Measurements from ENCODE around the gene LRRC8D. TPM values are rescaled to one million over a fixed set of nuclear protein-coding genes. Genes with fewer than 3 reads are reported as not detected.

Gene LRRC8D
- polyA plus RNA-seq, 1 donor = 7.0 TPM

DNA sequence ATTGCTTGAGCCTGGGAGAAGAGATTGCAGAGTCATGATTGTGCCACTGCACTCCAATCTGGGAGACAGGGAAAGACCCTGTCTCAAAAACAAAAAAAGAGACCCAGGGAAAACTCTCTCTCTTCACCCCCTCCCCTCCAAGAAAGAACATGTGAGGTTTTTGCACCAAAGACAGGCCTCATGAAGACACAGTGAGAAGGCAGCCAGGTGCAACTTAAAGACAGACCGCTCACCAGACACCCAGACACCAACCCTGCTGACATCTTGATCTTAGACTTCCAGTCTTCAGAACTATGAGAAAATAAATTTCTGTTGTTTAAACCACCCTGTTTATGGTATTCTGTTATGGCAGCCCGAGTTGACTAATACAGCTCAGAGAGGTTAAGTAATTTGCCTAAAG lies 13.3 kb upstream of the LRRC8D start:
- no peak for DNase-seq (ENCODE audit: low read depth)

DNA sequence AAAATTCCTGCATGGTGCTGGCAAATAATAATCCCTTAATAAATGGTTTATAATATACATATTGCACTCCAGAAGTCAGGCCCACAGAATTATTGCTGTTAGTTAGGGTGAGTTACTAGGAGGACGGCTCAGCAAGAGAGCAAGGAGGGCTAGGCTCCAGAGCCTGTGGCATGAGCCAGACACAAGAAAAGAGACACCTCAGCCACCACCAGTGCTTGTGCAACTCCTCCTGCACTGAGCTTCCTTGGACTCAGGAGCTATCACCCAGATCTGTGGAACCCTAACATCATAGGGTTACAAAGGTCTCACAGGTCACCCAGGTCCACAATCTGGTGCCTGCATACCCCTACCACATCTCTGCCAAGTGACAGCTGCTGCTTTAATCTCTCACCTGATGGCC lies 12.8 kb upstream of the LRRC8D start:
- DNase-seq (ENCODE audit: low read depth) = no peak

DNA sequence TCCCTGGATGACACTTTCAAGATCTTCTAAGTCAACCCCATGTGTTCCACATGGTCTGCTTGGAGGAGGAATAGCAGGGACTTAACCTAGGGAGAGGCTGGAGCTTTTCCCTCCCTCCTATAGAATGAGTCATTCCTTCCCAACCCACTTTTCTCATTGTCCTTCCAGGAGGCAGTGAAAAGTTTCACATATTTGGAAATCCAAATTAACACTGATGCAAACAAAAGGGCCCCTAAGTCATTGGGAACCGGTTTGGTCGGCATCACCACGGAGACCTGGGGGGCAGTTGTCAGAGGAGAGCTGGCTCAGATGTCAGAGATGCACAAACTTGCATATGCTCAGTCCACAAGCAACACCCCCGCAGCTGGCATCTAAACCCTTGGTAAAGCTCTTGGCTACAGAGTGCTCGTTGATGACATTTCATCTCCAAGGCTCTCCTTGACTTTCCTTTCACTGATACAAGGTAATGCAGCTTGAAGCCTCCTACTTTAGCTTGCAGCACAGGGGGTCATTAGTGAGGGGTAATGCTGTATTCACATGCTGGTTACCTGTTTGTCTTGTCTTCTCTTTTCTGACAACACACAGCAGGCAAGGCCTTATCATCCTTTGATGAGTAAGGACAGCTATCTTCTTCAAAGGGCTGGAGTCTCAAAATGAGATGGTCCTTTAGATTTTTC lies 12.3 kb upstream of the LRRC8D start:
- DNase-seq (ENCODE audit: low read depth) = no peak

DNA sequence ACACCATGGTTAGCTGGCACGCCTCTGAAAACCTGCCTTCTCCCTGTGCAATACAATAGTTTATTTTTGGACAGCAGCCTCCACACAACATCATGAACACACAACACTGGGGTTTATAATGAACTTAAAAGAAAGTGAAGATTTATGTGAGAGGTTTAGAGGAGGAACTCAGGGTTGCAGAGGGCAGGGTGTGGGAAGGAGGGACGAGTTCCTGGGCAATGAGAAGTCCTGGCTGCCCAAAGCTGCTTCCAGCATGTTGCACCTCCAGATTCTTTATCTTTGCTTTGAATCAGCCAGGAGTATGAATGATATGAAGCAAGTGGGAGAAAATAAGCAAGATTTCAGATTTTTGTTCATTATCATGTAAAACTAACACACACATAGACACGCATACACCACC lies 11.3 kb upstream of the LRRC8D start:
- DNase-seq (ENCODE audit: low read depth) = no peak

DNA sequence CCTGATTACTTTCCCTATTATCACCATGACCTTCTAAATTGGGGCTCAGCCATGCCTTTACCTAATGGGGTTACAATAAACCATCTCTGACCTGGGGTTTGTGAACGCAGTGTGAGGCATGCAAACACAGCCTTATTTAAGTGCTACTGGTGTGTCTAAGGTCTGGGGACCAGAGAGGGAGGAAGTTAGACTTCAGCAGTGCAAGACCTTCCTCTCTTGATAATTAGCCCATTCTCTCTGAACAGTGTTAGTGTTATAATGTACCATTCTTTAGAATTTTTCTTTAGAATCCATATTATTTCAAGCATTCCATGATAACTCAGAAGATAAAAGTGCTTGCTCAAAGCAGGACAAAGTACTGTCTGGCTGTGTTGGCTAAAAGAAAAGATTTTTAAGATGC lies 10.5 kb upstream of the LRRC8D start:
- DNase-seq (ENCODE audit: low read depth) = no peak

DNA sequence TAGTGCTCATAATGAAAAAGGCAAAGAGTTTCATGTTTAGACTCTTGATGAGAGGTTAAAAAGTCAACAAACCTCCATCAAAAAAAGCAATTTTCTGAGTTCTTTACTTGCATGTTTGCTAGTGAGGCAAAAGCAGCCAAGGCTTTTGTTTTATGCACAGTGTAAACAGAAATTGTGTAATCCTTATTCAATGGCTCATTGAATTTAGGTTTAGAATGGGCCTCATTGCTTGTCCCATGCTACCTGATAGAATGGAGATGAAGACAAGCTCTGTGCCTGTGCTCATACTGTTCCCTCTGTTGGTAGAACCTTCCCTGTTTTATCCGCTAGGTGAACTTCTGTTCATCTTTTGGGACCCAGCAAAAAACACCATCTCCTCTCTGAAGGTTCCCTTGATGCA lies 10.0 kb upstream of the LRRC8D start:
- DNase-seq (ENCODE audit: low read depth) = no peak

DNA sequence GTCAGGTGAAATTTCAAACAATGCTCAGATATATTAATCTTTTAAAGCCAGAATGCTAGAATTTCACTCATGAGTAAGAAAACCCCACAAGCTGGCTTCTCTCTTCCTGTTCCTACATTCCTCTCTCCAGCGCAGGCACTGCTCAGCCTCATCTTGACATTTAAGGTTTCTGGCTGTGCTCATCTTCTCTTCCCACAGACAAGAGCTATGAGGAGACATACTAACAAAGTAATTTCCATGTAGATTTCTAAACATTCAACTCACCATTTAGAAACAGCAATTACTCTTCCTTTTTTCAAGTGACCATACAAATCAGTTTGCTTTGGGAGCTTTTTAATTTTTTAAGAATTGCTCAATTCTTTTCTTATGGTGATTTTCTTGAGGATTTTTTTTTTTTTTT lies 7.8 kb upstream of the LRRC8D start:
- no peak for DNase-seq (ENCODE audit: low read depth)

DNA sequence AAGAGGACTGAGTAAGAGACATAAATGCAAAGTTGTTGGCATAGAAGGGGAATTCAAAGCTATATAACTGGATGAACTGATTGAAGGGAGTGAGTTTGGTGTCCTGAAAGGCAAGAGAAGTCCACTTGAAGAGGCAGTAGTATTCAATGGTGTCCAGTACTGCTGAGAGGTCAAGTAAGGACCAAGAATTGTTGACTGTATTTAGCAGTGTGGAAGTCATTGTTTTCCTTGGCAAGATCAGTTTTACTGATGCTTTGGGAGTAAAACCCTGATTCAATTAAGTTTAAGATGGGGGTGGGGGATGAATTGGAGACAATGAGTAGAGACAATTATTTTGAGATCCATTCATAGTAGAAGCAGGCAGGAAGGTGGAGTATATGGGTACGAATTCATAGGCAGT lies 5.8 kb upstream of the LRRC8D start:
- no peak for DNase-seq (ENCODE audit: low read depth)

DNA sequence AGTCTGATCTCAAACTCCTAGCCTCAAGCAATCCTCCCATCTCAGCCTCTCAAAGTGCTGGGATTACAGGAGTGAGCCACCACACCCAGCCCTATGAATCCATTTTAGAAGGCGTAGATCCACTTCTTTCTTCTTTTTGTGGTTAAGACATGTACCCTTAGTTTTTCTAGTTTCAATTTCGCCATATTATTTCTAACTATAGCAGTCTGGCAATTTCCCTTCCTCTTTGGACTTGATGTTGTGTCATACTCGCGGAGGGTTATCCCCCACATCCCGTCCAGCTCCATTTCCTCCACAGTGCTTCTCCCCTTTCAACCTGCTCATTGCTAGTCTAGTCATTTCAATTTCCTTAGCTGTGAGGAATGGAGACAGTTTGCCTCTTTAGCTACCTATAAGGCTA lies 5.2 kb upstream of the LRRC8D start:
- no peak for DNase-seq (ENCODE audit: low read depth)

DNA sequence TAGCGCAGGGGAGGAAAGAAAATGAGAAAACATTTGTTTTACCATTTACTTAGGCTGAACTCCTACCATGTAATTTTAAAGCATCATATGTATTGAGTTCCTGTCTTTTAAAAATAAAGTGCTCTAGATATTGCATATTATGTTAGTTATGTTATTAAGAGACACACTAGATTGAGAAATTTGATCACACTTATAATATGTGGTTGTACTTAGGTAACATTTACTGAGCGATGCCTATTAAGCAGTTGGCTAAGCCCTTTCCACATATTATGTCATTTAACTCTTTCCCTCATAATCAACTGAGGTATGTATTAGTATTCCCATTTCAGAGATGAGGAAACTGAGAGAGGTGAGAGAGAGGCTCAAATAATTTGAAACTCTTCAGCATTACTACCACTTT lies 4.5 kb upstream of the LRRC8D start:
- DNase-seq (ENCODE audit: low read depth) = no peak

DNA sequence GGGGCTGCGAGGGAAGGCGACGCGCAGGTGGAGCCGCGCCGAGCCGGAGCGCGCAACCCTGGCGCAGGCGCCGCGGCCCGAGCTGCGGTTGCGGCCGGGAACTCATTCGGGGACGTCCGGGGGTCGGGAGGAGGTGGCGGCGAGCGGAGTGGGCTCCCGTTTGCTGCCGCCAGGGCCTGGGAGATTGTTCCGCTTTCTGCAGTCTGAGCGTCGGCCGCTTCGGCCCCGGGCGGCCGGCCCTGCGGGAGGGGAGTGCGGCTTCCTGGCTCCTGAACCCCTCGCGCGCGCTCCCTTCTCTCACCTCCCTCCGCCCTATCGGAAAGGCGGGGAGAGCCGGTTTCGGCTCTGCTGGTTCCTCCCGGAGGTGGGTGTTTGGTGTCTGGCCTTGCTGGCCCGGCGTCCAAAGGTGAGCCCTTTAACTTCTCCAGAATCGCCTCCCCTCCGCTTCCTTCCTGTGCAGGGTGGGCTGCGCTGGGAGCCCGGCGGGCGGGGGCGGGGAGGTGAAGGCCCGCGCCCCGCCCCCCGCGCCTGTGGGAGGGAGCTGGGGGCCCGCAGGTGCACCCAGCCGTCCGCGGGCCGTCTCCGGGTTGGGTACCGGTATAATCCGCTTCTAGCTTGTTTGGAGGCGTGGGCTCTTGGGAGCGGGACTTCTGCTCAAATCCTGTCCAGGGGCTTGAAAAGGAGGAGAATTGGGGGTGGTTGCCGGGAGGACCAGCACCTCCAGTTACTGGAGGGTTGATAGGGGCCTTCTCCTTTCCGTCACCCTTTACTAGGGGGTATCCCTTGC lies 683 bp downstream of the LRRC8D start:
- no peak for DNase-seq (ENCODE audit: low read depth)

DNA sequence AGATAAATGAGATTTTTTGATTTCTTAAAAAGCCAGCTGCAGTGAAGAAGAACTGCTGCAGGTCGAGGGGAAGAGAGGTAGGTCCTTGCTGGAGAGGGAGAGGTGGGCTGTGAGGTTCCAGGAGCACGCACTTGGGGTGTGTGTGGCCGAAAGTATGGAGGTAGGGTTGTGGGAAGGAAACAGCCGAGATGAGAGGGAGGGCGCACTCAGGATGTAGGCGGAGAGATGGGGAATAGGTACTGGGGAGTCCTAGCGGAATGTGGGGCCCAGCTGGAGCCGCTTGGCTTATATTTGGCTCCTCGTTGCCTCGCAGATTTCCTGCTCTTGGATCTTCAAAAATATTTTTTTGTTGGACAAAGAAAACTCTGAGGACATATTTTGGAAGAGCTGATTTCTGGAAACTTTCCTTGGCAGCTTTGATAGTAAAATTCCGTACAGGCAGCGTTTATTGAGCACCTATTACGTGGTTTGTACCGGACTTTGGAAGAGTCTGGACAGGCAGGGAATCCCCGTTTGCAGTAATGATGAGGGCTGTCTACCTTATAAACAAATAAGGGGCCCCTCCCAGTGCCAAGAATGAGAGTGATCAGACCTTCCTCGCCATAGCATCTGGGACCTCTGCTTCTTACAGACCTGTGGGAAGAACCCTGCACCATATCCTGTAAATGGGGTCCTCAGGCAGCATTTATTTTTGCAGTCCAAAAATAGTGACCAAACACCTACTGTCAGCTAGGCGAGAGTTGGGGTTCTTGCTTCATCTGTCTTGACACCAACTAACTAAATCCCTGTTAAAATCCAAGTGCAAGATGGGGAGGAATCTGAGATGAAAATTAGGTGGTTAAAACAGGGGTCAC lies 1.5 kb downstream of the LRRC8D start:
- DNase-seq (ENCODE audit: low read depth) = no peak

DNA sequence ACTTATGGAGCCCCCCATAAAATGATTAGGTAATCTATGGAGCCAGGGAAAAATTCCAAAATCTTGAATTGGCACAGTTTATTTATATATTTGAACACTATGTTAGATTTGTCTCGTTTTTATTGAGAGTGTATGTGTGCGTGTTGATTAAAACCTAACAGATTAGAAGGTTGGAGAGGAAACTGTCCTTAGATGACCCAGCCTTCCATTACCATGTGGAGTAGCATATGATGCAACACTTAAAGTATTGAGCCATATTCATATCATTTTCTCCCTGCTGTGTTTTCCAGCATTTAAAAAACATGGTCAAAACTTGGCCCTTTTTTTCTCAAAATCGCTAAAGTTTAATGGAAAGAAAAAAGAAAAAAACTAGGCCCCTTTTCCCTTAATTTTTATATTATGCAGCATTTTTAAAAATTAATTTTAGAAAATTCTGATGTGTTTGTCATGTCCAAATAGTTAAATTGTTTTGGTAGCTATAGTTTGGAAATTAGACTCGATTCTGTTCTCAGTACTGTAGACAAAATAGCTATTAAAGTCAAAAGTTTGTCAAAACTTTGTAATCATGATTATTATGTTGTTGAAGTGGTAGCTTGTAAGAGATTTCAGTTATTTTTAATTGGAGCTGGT lies 2.3 kb downstream of the LRRC8D start:
- no peak for DNase-seq (ENCODE audit: low read depth)

DNA sequence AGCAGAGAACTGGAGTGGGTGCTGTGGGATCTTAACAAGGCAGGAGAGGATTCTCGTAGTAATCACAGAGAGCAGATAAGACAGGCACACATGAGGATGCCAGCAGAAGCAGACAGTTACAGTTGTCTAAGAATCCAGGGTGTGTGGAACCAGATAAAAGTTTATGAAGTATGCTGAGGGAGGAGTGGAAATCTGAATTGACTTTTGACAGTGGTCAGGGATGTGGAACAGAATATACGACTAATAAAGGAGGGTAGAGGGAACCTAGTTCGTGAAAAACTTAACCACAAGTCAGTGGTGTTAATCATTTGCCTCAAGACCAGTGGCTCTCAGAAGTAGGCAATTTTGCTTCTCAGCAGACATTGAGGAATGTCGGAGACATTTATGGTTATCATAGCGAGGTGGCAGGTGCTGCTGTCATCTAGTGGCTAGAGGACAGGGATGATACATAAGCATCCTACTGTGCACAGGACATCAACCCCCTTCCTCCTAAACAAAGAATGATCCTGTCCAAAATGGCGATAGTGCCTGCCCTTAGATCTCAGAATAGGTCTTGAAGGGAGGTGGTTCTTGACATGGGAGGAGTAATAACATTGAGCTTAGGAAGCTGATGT lies 3.0 kb downstream of the LRRC8D start:
- DNase-seq (ENCODE audit: low read depth) = no peak

DNA sequence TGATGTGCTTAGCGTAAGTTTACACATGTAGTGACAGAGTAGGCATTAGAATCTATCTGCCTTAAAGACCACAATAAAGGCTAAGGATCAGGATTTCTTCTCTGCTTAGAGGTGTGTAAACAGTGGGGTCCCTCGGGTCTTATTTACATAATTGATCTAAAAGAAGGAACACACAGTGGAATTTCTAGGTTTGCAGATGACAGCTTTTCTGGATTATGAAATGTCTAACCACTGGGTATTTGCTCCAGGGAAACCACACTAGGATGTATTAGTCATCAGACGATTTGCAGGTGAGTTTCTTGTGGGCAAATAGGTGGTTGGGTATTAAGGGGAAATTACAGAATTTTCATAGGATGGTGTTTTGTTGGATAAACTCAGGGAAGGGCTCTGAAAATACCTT lies 5.8 kb downstream of the LRRC8D start:
- DNase-seq (ENCODE audit: low read depth) = no peak

DNA sequence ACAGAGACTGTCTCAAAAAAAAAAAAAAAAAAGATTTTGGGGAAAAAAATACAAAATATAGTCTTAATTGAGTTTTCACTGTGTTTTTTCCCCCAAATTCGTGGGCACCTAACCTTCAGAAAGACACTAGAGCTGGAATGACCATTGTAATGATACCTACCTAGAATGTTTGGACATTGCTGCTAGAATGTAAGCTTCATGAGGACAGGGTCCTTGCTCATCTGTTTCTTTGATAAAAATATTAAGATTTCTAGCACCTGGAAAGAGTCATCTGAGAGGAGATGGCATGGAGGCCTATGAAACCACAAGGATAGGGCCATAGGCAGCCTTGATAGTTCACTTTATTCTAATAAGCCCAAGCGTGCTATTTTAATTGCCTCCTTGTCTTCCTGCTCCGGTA lies 6.5 kb downstream of the LRRC8D start:
- DNase-seq (ENCODE audit: low read depth) = no peak

DNA sequence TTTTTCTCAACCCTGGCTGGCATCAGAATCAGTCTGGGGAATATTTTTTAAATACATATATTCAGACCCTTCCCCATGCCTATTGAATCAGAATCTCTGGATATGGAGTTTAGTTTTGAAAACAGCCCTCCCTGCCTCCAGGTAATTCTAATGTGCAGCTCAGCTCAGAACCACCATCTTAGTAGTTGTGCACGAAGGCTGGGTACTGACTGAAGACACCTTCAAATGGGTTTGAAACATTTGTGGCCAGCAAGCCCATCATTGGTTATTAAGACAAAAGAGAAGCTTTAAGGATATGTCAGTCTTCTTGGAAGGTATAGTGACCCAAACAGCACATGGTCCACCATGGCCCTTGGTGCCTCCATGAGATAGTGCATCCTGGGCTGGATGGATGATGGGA lies 7.1 kb downstream of the LRRC8D start:
- no peak for DNase-seq (ENCODE audit: low read depth)

DNA sequence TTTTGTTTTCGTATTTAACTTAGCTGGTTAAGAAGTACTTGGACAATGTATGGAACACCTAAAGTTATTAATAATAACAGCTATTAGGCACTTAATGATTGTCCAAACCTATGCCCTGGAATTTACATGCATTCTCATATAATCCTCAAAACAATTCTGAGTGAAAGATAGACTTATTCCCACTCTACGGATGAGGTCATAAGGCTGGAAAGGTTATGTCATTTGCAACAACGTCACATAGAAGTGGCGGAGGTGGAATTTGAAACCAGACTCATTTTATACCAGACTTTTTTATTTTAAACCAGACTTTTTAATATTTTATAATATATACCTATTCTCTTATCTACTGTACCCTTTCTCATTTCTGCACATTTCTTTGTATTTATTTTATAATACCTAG lies 8.4 kb downstream of the LRRC8D start:
- no peak for DNase-seq (ENCODE audit: low read depth)

DNA sequence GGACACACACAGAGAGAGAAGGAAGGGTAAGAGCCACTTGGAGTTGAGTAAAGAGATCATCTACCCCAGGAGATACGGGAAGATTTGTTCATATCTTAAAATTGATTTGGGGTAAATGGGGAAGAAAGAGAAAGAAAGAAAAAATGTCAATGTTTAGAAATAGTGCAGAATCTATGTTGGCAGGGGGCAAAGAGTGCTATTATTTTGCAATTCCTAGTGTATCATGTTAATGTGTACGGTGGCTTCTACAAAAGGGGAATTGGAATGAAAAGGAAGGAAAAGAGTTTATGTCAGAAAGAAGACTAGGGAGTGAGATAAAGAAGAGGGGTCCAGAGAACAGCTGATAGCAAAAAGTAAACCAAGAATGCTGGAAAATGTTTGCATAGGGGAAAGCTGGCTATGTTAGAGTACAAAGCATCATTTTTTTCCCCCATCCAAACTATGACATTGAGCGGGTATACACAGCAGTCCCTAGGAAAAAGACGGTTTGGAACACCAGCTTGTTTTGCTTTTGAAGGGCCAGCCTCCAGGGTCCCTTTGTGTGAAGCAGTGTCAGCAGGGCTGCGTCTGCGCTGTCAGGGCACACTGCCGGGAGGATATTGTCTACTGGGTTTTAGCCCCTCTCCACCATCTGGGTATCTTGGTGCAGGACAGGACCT lies 10.8 kb downstream of the LRRC8D start:
- DNase-seq (ENCODE audit: low read depth) = no peak

DNA sequence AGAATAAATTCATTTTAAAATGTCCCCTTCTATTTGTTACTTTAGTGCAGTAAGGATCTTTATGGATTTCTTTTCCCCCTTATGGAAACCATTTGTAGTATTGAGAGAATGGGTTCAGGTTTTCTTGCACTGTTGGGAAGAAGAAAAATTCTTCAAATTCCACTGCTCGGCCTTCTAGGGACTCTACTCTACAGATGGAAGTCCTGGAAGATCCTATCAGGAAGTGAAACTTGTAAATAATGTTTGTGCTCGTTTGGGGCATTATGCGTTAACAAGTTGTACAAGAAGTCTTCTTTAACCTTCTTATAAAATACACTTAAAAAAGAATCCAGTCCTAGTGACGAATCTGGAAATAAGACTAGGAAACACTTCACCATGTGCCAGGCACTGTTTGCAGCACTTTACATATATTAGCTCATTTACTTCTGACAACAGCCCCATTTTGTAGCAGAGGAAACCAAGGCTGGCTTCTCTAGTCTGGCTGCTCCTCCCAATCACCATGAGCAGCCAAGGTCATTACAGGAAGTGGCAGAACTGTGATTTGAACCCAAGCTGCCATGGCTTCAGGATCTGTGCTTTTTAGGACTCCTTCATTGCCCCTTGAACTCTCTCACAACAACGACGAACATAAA lies 11.8 kb downstream of the LRRC8D start:
- DNase-seq (ENCODE audit: low read depth) = no peak
